Motor neuron (in vitro differentiated cells): Measurements from ENCODE around the gene HPGDS. TPM values are rescaled to one million over a fixed set of nuclear protein-coding genes. Genes with fewer than 3 reads are reported as not detected.
"Not testable (repeated sequence)": the region's sequence is repeated elsewhere in the genome, so short reads cannot be mapped to it uniquely, and the experiment has no call there.

ENCODE experiments used
- ATAC-seq, 8 experiments: fragments of 200-7000 bp; cut with Tn5 transposase; replicated peaks in 6 of 8; 2 replicates each; pipeline ENCODE4 v1.8.0; 2021; ENCODE audit warnings: mild to moderate bottlenecking in 8 of 8, moderate library complexity in 8 of 8
- H3K27ac ChIP-seq, 2 donors: fragments of 250-450 bp; sonication (Bioruptor Pico); 2 replicates each; pipeline ENCODE4 v1.9.0; 2021; ENCODE audit warnings: antibody characterized with exemption in 2 of 2, mild to moderate bottlenecking in 2 of 2, moderate library complexity in 1 of 2
- H3K4me1 ChIP-seq, 2 donors: fragments of 250-450 bp; sonication (Bioruptor Pico); replicated peaks in 1 of 2; 2 replicates each; pipeline ENCODE4 v1.6.1; 2021; ENCODE audit warnings: antibody characterized with exemption in 2 of 2, mild to moderate bottlenecking in 2 of 2, moderate library complexity in 1 of 2
- H3K4me3 ChIP-seq, 5 donors: fragments of 250-450 bp; sonication (Bioruptor Pico); 2 replicates each; pipeline ENCODE4 v1.9.0; 2021; ENCODE audit warnings: antibody characterized with exemption in 5 of 5, mild to moderate bottlenecking in 5 of 5, moderate library complexity in 4 of 5
- WGBS, 10 experiments: fragments of 450-650 bp; shearing (Covaris generic); methylation state at CpG; one replicate each; pipeline ENCODE4 v1.0.0; 2022; 5-methylcytosine and 5-hydroxymethylcytosine counted together
- in situ Hi-C, 9 experiments: fragments of 400-800 bp; cut with MboI; loops; one replicate each; pipeline ENCODE4 v1.15.0; 2021; ENCODE audit warnings: low sequenced_read_pairs in 9 of 9, low pct_unique_long_range_greater_than_20kb in 2 of 9; ENCODE audit not compliant: unreplicated experiment in 9 of 9
- total RNA-seq, 8 experiments: library from RNA; unstranded; fragments of 300-600 nt; gene quantifications; 2 replicates each; pipeline versions ENCODE4 v1.2.3 to v1.2.4, GENCODE V29; 2022

Gene HPGDS
- total RNA-seq, 8 experiments from 2014 or later = 0.11 to 0.67 (median 0.29) TPM; not detected in 1

GRCh38 chr4:94334962-94335361, 7.7 kb downstream of the HPGDS start:
- WGBS, 10 experiments = 34 to 100% (median 86%) methylated on average over 1 to 3 of the region's 3 CpGs; no CpG with 5 or more reads in 2 of the 10 experiments
- Histone ChIP-seq H3K4me1 (no peaks in the 10 kb centered on the region), H3K27ac (no peak overlapping the region), H3K4me3 (no peak overlapping the region)
- peak in 3 of 8 experiments; percentile 18 to 49 (median 35) for ATAC-seq
- in situ Hi-C loops = no loop called here

- no peaks in the 10 kb centered on the region for H3K4me1 ChIP-seq
- in situ Hi-C loops = no loop called here
- no peak for ATAC-seq
- WGBS, 10 experiments = 11 to 100% (median 66%) methylated on average over 2 of the region's 2 CpGs; no CpG with 5 or more reads in 2 of the 10 experiments
- no peak overlapping the region for H3K4me3 ChIP-seq
- no peak overlapping the region for H3K27ac ChIP-seq
Measured at GRCh38 chr4:94334476-94334875, 8.2 kb downstream of the HPGDS start.

- in situ Hi-C loops = no loop called here
- H3K4me1 ChIP-seq = no peaks in the 10 kb centered on the region
Measured at GRCh38 chr4:94333866-94334265, 8.8 kb downstream of the HPGDS start.

GRCh38 chr4:94332983-94333590, 9.5 kb downstream of the HPGDS start:
- 18 to 76% (median 65%) methylated on average over 3 to 5 of the region's 5 CpGs; no CpG with 5 or more reads in 1 of the 10 experiments for WGBS, 10 experiments
- in situ Hi-C loops = no loop called here
- peak in 1 of 8 experiments; percentile 36 for ATAC-seq

More at GRCh38 chr4:94333866-94334265, 8.8 kb downstream of the HPGDS start:
- no peak for ATAC-seq
- 29 to 97% (median 80%) methylated on average over 1 to 3 of the region's 3 CpGs; no CpG with 5 or more reads in 1 of the 10 experiments for WGBS, 10 experiments
- no peak overlapping the region for H3K27ac ChIP-seq
- H3K4me3 ChIP-seq = no peak overlapping the region

GRCh38 chr4:94329933-94330332, 12.7 kb downstream of the HPGDS start:
- WGBS, 10 experiments = 0 to 100% (median 33%) methylated on average over 1 of the region's 1 CpG; no CpG with 5 or more reads in 1 of the 10 experiments
- in situ Hi-C loops = no loop called here
- Histone ChIP-seq H3K27ac (no peak overlapping the region), H3K4me1 (no peaks in the 10 kb centered on the region), H3K4me3 (no peak overlapping the region)
- ATAC-seq = no peak

More at GRCh38 chr4:94332983-94333590, 9.5 kb downstream of the HPGDS start:
- Histone ChIP-seq H3K27ac (no peak overlapping the region), H3K4me1 (no peaks in the 10 kb centered on the region), H3K4me3 (no peak overlapping the region)

- Histone ChIP-seq H3K27ac (no peak overlapping the region), H3K4me1 (no peaks in the 10 kb centered on the region), H3K4me3 (no peak overlapping the region)
- no peak for ATAC-seq
- in situ Hi-C loops = no loop called here
- WGBS, 10 experiments = 67 to 100% (median 100%) methylated on average over 1 of the region's 1 CpG; no CpG with 5 or more reads in 5 of the 10 experiments
Measured at GRCh38 chr4:94325835-94326234, 16.8 kb downstream of the HPGDS start.

- H3K27ac ChIP-seq, ATAC-seq: not testable (repeated sequence)
- in situ Hi-C loops = loop anchor here in 1 of 9 experiments (25.0 kb wide), 1 partner anchor 267 kb away; no protein-coding TSS in a partner anchor
Measured at GRCh38 chr4:94319927-94320326, 22.7 kb downstream of the HPGDS start.

GRCh38 chr4:94307231-94307871, 35.3 kb downstream of the HPGDS start:
- peak in 1 of 8 experiments; percentile 56 for ATAC-seq
- in situ Hi-C loops = loop anchor here in 1 of 9 experiments (25.0 kb wide), 1 partner anchor 280 kb away; no protein-coding TSS in a partner anchor
- WGBS, 10 experiments = 10 to 93% (median 78%) methylated on average over 2 to 4 of the region's 4 CpGs
- Histone ChIP-seq H3K4me1 (peaks cover 0 to 3% of the 10 kb centered on the region in 2 donors), H3K4me3 (no peak overlapping the region), H3K27ac (no peak overlapping the region)

More at GRCh38 chr4:94319927-94320326, 22.7 kb downstream of the HPGDS start:
- H3K4me1 ChIP-seq, H3K4me3 ChIP-seq: not testable (repeated sequence)

GRCh38 chr4:94306713-94307112, 35.9 kb downstream of the HPGDS start:
- H3K4me3 ChIP-seq = no peak overlapping the region
- 0 to 79% (median 51%) methylated on average over 1 to 3 of the region's 3 CpGs for WGBS, 10 experiments
- H3K4me1 ChIP-seq = peaks cover 0 to 3% of the 10 kb centered on the region in 2 donors
- in situ Hi-C loops = loop anchor here in 1 of 9 experiments (25.0 kb wide), 1 partner anchor 281 kb away; no protein-coding TSS in a partner anchor
- H3K27ac ChIP-seq = no peak overlapping the region
- ATAC-seq = no peak

- WGBS, 10 experiments = 0 to 100% (median 82%) methylated on average over 1 to 5 of the region's 5 CpGs
- in situ Hi-C loops = loop anchor here in 1 of 9 experiments (25.0 kb wide), 1 partner anchor 282 kb away; no protein-coding TSS in a partner anchor
- peak in 2 of 8 experiments; percentile 31 to 74 for ATAC-seq
- Histone ChIP-seq H3K27ac (no peak overlapping the region), H3K4me1 (peaks cover 0 to 3% of the 10 kb centered on the region in 2 donors), H3K4me3 (no peak overlapping the region)
Measured at GRCh38 chr4:94305466-94306225, 37.0 kb downstream of the HPGDS start.

- ATAC-seq = peak in 4 of 8 experiments; percentile 46 to 67 (median 60)
- WGBS, 10 experiments = 0 to 100% (median 33%) methylated on average over 1 to 2 of the region's 2 CpGs; no CpG with 5 or more reads in 3 of the 10 experiments
- H3K4me3 ChIP-seq = no peak overlapping the region
- H3K4me1 ChIP-seq = peaks cover 0 to 3% of the 10 kb centered on the region in 2 donors
- no peak overlapping the region for H3K27ac ChIP-seq
- in situ Hi-C loops = loop anchor here in 1 of 9 experiments (25.0 kb wide), 1 partner anchor 283 kb away; no protein-coding TSS in a partner anchor
Measured at GRCh38 chr4:94304365-94304971, 38.2 kb downstream of the HPGDS start.

- H3K4me1 ChIP-seq = peaks cover 0 to 3% of the 10 kb centered on the region in 2 donors
- ATAC-seq = no peak
- no peak overlapping the region for H3K4me3 ChIP-seq
- WGBS, 10 experiments = 72 to 100% (median 100%) methylated on average over 2 of the region's 2 CpGs
- in situ Hi-C loops = loop anchor here in 1 of 9 experiments (25.0 kb wide), 1 partner anchor 285 kb away; no protein-coding TSS in a partner anchor
- no peak overlapping the region for H3K27ac ChIP-seq
Measured at GRCh38 chr4:94302191-94302590, 40.4 kb downstream of the HPGDS start.
